ENCODE data around the gene TECPR2.
A peak's percentile ranks its signal among the peaks of the same experiment; 100 is the strongest.
"Not testable (repeated sequence)": the region's sequence is repeated elsewhere in the genome, so short reads cannot be mapped to it uniquely, and the experiment has no call there.

TECPR2 gene

GRCh38 chr14:102362545-102363181 lies at the start of gene TECPR2, which contains the start of gene CINP:
Gene TECPR2, plus strand, starts transcription at chr14:102362941. Its CDS starts 13,781 bp downstream, at chr14:102376722.
Gene CINP, minus strand, starts transcription at chr14:102362890. Its CDS starts 39 bp downstream, at chr14:102362851.
- DNase-seq: peak; percentile 97

GRCh38 chr14:102314242-102315011 lies 48.3 kb upstream of the TECPR2 start:
- DNase-seq: peak; percentile 86 to 88

- no peak for DNase-seq
These were observed 47.6 kb upstream of the TECPR2 start for GRCh38 chr14:102315121-102315520.

- no peak for DNase-seq
These were observed 46.4 kb upstream of the TECPR2 start for GRCh38 chr14:102316338-102316742.

GRCh38 chr14:102316743-102317563 lies 45.8 kb upstream of the TECPR2 start:
- peak; percentile 97 to 99 for DNase-seq

- DNase-seq: peak; percentile 45 to 53
These were observed 45.0 kb upstream of the TECPR2 start for GRCh38 chr14:102317564-102318248.

- DNase-seq: no peak
These were observed 43.9 kb upstream of the TECPR2 start for GRCh38 chr14:102318781-102319276.

- peak; percentile 97 for DNase-seq
These were observed 43.2 kb upstream of the TECPR2 start, which contains the start of gene ZNF839 for GRCh38 chr14:102319351-102320032. Gene ZNF839, plus strand, starts transcription at chr14:102319746. Its CDS starts 20 bp downstream, at chr14:102319766.

GRCh38 chr14:102320033-102320660 lies 42.6 kb upstream of the TECPR2 start:
- peak; percentile 58 to 70 for DNase-seq

- no peak for DNase-seq
These were observed 41.9 kb upstream of the TECPR2 start for GRCh38 chr14:102320671-102321455.

- no peak for DNase-seq
These were observed 41.0 kb upstream of the TECPR2 start for GRCh38 chr14:102321456-102322422.

GRCh38 chr14:102323102-102323501 lies 39.6 kb upstream of the TECPR2 start:
- DNase-seq: peak in 1 of 2 experiments; percentile 38

GRCh38 chr14:102325791-102326345 lies 36.9 kb upstream of the TECPR2 start:
- no peak for DNase-seq

- no peak for DNase-seq
These were observed 36.2 kb upstream of the TECPR2 start for GRCh38 chr14:102326583-102326982.

GRCh38 chr14:102329381-102329780 lies 33.4 kb upstream of the TECPR2 start:
- DNase-seq: not testable (repeated sequence)

- DNase-seq: no peak
These were observed 31.9 kb upstream of the TECPR2 start for GRCh38 chr14:102330806-102331205.

GRCh38 chr14:102333390-102333789 lies 29.4 kb upstream of the TECPR2 start:
- no peak for DNase-seq

- DNase-seq: no peak
These were observed 28.7 kb upstream of the TECPR2 start for GRCh38 chr14:102333795-102334705.

Data from activated T-cell treated with anti-CD3 and anti-CD28 coated beads, Interleukin-2, amount 50 U/mL, for 48 hours (primary cell).